ENCODE measurements around the gene PTPRM. TPM values are rescaled to one million over a fixed set of nuclear protein-coding genes. Genes with fewer than 3 reads are reported as not detected.

PTPRM gene
- total and polyA plus RNA-seq, 2 experiments from 2014 or later, result 1.6 to 5.3 TPM

DNA sequence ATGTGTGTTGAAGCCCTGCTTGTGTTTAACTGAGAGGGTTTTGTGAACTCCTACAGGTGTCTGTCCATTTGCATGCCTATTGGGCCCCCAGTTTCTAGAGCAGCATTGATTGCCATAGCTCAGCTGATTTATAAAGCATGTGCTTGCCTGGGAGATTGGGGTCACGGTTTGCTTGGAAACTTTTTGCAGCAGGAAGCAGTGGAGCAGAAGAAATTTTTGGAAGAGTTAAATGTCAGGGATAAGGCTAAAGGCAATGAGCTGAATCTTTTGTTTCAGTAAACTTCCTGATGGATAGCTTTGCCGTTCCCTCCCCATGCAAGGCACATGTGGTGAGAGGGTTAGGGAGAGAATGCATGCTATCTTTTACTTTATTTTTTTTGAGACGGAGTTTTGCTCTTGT is 102.2 kb downstream of the PTPRM start:
- H3K4me3 Mint-ChIP-seq, result no peak overlapping the region
- Histone ChIP-seq H4K20me1 (replicated peaks; ENCODE audit: insufficient read depth) (no peaks in the 10 kb centered on the region), H2AFZ (no peak overlapping the region), H3K79me2 (replicated peaks; ENCODE audit: insufficient read depth) (no peaks in the 10 kb centered on the region), H3K27me3 (ENCODE audit: insufficient read depth) (no peaks in the 10 kb centered on the region), H3K27ac (ENCODE audit: low read depth) (no peak overlapping the region), H3K9me2 (ENCODE audit: insufficient read depth) (0 out of 2 replicates have a peak, but pooled peaks cover 5% of the 10 kb centered on the region), H3K4me1 (ENCODE audit: insufficient read depth) (peaks cover 10% of the 10 kb centered on the region), H3K36me3 (ENCODE audit: insufficient read depth) (no peaks in the 10 kb centered on the region), H3K4me3 (no peak overlapping the region), H3F3A (replicated peaks; ENCODE audit: low read depth) (no peaks in the 10 kb centered on the region), H3K4me2 (no peak overlapping the region)
- DNase-seq (ENCODE audit: low spot score) (no peak), ATAC-seq (no peak)
- no peaks in the 10 kb centered on the region for H3K9me3 Mint-ChIP-seq
- no peak overlapping the region for H3K27ac Mint-ChIP-seq
- no peaks in the 10 kb centered on the region for H3K36me3 Mint-ChIP-seq (ENCODE audit: low read depth)
- peaks cover 4% of the 10 kb centered on the region for H3K27me3 Mint-ChIP-seq (ENCODE audit: insufficient read depth, low read depth, poor library complexity)
- peaks cover 19% of the 10 kb centered on the region for H3K4me1 Mint-ChIP-seq
- no peak for TF ChIP-seq POLR2AphosphoS5 (IDR thresholded peaks at IDR 0.05; ENCODE audit: low read depth)
- TF ChIP-seq, protein P1, sequence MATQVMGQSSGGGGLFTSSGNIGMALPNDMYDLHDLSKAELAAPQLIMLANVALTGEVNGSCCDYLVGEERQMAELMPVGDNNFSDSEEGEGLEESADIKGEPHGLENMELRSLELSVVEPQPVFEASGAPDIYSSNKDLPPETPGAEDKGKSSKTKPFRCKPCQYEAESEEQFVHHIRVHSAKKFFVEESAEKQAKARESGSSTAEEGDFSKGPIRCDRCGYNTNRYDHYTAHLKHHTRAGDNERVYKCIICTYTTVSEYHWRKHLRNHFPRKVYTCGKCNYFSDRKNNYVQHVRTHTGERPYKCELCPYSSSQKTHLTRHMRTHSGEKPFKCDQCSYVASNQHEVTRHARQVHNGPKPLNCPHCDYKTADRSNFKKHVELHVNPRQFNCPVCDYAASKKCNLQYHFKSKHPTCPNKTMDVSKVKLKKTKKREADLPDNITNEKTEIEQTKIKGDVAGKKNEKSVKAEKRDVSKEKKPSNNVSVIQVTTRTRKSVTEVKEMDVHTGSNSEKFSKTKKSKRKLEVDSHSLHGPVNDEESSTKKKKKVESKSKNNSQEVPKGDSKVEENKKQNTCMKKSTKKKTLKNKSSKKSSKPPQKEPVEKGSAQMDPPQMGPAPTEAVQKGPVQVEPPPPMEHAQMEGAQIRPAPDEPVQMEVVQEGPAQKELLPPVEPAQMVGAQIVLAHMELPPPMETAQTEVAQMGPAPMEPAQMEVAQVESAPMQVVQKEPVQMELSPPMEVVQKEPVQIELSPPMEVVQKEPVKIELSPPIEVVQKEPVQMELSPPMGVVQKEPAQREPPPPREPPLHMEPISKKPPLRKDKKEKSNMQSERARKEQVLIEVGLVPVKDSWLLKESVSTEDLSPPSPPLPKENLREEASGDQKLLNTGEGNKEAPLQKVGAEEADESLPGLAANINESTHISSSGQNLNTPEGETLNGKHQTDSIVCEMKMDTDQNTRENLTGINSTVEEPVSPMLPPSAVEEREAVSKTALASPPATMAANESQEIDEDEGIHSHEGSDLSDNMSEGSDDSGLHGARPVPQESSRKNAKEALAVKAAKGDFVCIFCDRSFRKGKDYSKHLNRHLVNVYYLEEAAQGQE (IDR thresholded peaks at IDR 0.05; ENCODE audit: unreplicated experiment), result no peak
- no peak for TF ChIP-seq NANOG (IDR thresholded peaks at IDR 0.05; ENCODE audit: borderline replicate concordance)
- no peak for TF ChIP-seq ZNF462 (CRISPR knock-in tag; IDR thresholded peaks at IDR 0.05)
- no peak for TF ChIP-seq STAT1 (IDR thresholded peaks at IDR 0.05; ENCODE audit: unreplicated experiment)
- no peak for TF ChIP-seq EZH2 (IDR thresholded peaks at IDR 0.05; ENCODE audit: low read depth, unreplicated experiment)
- no peak for TF ChIP-seq EZH2phosphoT487 (IDR thresholded peaks at IDR 0.05; ENCODE audit: unreplicated experiment)
- no peak for TF ChIP-seq ETS1 (IDR thresholded peaks at IDR 0.05)
- TF ChIP-seq, protein P2, sequence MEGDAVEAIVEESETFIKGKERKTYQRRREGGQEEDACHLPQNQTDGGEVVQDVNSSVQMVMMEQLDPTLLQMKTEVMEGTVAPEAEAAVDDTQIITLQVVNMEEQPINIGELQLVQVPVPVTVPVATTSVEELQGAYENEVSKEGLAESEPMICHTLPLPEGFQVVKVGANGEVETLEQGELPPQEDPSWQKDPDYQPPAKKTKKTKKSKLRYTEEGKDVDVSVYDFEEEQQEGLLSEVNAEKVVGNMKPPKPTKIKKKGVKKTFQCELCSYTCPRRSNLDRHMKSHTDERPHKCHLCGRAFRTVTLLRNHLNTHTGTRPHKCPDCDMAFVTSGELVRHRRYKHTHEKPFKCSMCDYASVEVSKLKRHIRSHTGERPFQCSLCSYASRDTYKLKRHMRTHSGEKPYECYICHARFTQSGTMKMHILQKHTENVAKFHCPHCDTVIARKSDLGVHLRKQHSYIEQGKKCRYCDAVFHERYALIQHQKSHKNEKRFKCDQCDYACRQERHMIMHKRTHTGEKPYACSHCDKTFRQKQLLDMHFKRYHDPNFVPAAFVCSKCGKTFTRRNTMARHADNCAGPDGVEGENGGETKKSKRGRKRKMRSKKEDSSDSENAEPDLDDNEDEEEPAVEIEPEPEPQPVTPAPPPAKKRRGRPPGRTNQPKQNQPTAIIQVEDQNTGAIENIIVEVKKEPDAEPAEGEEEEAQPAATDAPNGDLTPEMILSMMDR (conservative IDR thresholded peaks at IDR 0.05; ENCODE audit: low read depth in 2 of 2), result no peak
- TF ChIP-seq JUNB (IDR thresholded peaks at IDR 0.05; ENCODE audit: unreplicated experiment), result no peak
- TF ChIP-seq ZNF114 (CRISPR knock-in tag; IDR thresholded peaks at IDR 0.05), result no peak
- no peak for TF ChIP-seq ZNF331 (CRISPR knock-in tag; IDR thresholded peaks at IDR 0.05; ENCODE audit: low read depth)
- TF ChIP-seq CREB1 (CRISPR knock-in tag; IDR thresholded peaks at IDR 0.05; ENCODE audit: low read depth), result no peak
